Prostate gland (tissue), 2 donors: ENCODE data around the gene NTN1.

Experiments used
- CTCF ChIP-seq, 4 experiments: fragments of 200-600 bp in 2 of 4; fragments of 450-650 bp in 2 of 4; sonication (generic) in 2 of 4; IDR thresholded peaks; 1 replicate in 3 of 4; 2 replicates in 1 of 4; pipeline ENCODE4 v1.5.1; 2016 to 2019; ENCODE audit warnings: antibody characterized with exemption in 4 of 4, mild to moderate bottlenecking in 2 of 4, moderate library complexity in 2 of 4
- POLR2A ChIP-seq: fragments of 450-650 bp; IDR thresholded peaks from one replicate; pipeline ENCODE4 v1.6.1; 2016; ENCODE audit warnings: antibody characterized with exemption, mild to moderate bottlenecking
- POLR2AphosphoS5 ChIP-seq: sonication (generic); formaldehyde crosslinking; IDR thresholded peaks from one replicate; pipeline ENCODE4 v1.6.1; 2017; ENCODE audit warnings: antibody characterized with exemption

- TF ChIP-seq POLR2AphosphoS5: no peak
- no peak for TF ChIP-seq CTCF (IDR thresholded peaks at IDR 0.05)
- no peak for TF ChIP-seq POLR2A
Measured at GRCh38 chr17:9242497-9242881, 221.2 kb downstream of the NTN1 start.
